VCaP (cell line): ENCODE results near the gene DCP1B.
"Not testable (repeated sequence)": the region's sequence is repeated elsewhere in the genome, so short reads cannot be mapped to it uniquely, and the experiment has no call there.

Source experiments
- H3K27ac ChIP-seq: fragments of 450-650 bp; 2 replicates; pipeline ENCODE4 v1.5.1; 2017
- TF ChIP-seq, protein P1 (sequence below): fragments of 450-650 bp; conservative IDR thresholded peaks from 2 replicates; pipeline ENCODE4 v1.5.1; 2017; ENCODE audit warnings: mild to moderate bottlenecking, moderate library complexity

DCP1B gene

GRCh38 chr12:1949771-1950470 lies 54.3 kb downstream of the DCP1B start:
- H3K27ac ChIP-seq = no peak overlapping the region
- TF ChIP-seq, protein P1, sequence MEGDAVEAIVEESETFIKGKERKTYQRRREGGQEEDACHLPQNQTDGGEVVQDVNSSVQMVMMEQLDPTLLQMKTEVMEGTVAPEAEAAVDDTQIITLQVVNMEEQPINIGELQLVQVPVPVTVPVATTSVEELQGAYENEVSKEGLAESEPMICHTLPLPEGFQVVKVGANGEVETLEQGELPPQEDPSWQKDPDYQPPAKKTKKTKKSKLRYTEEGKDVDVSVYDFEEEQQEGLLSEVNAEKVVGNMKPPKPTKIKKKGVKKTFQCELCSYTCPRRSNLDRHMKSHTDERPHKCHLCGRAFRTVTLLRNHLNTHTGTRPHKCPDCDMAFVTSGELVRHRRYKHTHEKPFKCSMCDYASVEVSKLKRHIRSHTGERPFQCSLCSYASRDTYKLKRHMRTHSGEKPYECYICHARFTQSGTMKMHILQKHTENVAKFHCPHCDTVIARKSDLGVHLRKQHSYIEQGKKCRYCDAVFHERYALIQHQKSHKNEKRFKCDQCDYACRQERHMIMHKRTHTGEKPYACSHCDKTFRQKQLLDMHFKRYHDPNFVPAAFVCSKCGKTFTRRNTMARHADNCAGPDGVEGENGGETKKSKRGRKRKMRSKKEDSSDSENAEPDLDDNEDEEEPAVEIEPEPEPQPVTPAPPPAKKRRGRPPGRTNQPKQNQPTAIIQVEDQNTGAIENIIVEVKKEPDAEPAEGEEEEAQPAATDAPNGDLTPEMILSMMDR = no peak

- no peak overlapping the region for H3K27ac ChIP-seq
- TF ChIP-seq, protein P1 = no peak
Measured at GRCh38 chr12:1948883-1949282, 55.4 kb downstream of the DCP1B start.

- no peak overlapping the region for H3K27ac ChIP-seq
- TF ChIP-seq, protein P1 = no peak
Measured at GRCh38 chr12:1947081-1947480, 57.2 kb downstream of the DCP1B start.

GRCh38 chr12:1946296-1946695 lies 58.0 kb downstream of the DCP1B start:
- TF ChIP-seq, protein P1 = no peak
- no peak overlapping the region for H3K27ac ChIP-seq

- H3K27ac ChIP-seq = not testable (repeated sequence)
Measured at GRCh38 chr12:1945502-1945901, 58.8 kb downstream of the DCP1B start.

DNA sequence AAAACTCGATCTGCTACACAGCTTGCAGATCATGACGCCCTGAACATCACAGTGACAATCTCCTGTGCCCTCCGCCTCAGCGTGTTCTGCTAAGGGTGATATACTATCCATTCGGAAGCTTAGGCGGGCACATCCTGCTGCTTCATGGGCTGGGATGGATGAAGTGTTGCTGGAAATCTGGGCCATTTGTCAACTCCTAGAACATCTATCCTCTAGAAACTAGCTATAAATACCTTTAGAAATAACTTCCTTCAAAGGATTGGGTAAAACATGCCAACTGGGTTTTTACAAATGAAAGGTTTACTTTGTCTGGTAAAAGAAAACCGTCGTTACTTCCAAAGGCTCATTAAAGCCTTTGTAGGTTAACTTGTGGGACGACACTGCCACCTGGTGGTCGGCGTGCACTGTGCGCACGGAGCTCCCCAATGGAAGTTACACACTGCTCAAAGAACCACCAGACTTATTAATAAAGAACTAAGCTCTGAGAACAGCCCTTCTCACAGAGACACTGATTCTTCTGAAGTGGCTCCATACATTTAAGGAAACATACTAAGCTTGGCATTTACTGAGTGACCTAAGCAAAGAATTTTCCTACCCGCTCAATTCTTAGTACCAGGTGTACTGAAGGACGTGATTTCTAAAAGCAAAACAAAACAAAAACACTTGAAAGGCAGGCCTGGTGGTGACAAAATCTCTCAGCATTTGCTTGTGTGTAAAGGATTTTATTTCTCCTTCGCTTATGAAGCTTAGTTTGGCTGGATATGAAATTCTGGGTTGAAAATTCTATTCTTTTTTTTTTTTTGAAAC lies 64.3 kb downstream of the DCP1B start:
- TF ChIP-seq, protein P1 = peak; percentile 97
- peak overlapping the region; percentile 61 for H3K27ac ChIP-seq

- TF ChIP-seq, protein P1 = no peak
- peak overlapping the region; percentile 61 for H3K27ac ChIP-seq
Measured at GRCh38 chr12:1939331-1939730, 64.9 kb downstream of the DCP1B start.
